ENCODE results near the gene ERGIC2. TPM values are rescaled to one million over a fixed set of nuclear protein-coding genes. Genes with fewer than 3 reads are reported as not detected.

ERGIC2 gene
- total and polyA plus RNA-seq, 9 of the 15 experiments (the other 6 are each of a cell fraction or from before 2014, with no cell fraction given), result 24.1 to 180 (median 75.7) TPM

DNA sequence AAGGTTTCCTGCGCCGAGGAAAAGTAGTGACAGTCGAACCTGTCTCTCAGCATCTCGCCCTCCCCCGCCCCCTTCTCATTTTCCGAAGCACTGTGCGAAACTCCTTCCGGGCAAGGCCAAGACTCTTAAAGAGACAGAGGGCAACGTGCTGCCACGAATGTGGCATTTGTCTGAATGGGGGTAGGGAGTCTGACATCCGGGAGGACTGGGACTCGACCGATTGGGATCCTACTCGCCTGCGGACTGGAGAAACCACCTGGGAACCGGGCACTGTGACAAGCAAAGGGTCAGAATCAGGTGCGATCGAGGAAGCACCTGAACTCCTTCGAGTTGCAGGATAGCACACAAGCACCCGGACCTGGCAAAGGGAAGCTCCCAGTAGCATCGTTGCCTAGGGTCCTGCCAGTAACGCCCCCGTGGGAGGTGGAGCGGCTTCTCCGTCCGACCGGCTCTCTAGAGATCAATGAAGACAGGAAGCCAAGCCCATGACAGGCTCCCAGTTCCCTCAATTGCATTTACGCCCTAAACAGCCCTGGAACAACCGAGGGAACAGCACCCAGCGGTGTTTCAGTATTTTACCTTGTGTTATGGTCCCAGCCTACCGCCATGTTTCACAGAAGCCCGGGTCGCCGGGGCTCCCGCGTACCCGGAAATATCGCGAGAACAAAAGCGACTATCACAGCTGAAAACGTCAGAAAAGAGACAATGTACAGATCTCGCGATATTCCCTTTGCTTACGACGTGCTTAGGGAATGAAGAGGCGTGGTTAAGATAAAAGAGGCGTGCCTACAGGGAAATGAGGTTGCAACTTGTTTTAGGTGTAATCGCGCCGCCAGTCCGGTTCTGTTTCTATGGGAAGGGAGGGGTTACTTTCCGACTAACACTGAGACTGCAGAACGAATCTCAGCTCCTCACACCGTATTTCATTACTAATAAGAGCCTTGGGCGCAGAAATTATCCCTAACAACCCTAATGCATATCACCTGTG, at the start of gene ERGIC2 (continued):
- TF ChIP-seq CHCHD3 (CRISPR knock-in tag; IDR thresholded peaks at IDR 0.05) (no peak), SMC3 (conservative IDR thresholded peaks at IDR 0.05; ENCODE audit: insufficient read depth, low read depth, low read length) (no peak), DPF2 (IDR thresholded peaks at IDR 0.05) (no peak), SRF (CRISPR knock-in tag; IDR thresholded peaks at IDR 0.05) (no peak), FOXJ2 (tag; IDR thresholded peaks at IDR 0.05) (no peak), DMBX1 (CRISPR knock-in tag; IDR thresholded peaks at IDR 0.05; ENCODE audit: borderline replicate concordance) (no peak), ZNF785 (CRISPR knock-in tag; IDR thresholded peaks at IDR 0.05) (no peak), ZNF668 (CRISPR knock-in tag; IDR thresholded peaks at IDR 0.05) (no peak), FOXP1 (CRISPR knock-in tag; IDR thresholded peaks at IDR 0.05) (no peak), JUND (IDR thresholded peaks at IDR 0.05; ENCODE audit: borderline replicate concordance, low read depth, low read length) (no peak), JUND (tag; IDR thresholded peaks at IDR 0.05; ENCODE audit: borderline replicate concordance, low read depth, low read length) (no peak; the same call in 2 of the 3 replicates), SMAD4 (CRISPR knock-in tag; conservative IDR thresholded peaks at IDR 0.05) (no peak), STAT5A (IDR thresholded peaks at IDR 0.05; ENCODE audit: borderline replicate concordance, low read length) (no peak), ZNF589 (CRISPR knock-in tag; IDR thresholded peaks at IDR 0.05; ENCODE audit: low read depth) (no peak), RUNX1 (IDR thresholded peaks at IDR 0.05; ENCODE audit: low read depth) (no peak), DIDO1 (tag; IDR thresholded peaks at IDR 0.05; ENCODE audit: low read depth) (peak; percentile 72; the same call in 1 of the 2 replicates)
- TF ChIP-seq, protein P1, sequence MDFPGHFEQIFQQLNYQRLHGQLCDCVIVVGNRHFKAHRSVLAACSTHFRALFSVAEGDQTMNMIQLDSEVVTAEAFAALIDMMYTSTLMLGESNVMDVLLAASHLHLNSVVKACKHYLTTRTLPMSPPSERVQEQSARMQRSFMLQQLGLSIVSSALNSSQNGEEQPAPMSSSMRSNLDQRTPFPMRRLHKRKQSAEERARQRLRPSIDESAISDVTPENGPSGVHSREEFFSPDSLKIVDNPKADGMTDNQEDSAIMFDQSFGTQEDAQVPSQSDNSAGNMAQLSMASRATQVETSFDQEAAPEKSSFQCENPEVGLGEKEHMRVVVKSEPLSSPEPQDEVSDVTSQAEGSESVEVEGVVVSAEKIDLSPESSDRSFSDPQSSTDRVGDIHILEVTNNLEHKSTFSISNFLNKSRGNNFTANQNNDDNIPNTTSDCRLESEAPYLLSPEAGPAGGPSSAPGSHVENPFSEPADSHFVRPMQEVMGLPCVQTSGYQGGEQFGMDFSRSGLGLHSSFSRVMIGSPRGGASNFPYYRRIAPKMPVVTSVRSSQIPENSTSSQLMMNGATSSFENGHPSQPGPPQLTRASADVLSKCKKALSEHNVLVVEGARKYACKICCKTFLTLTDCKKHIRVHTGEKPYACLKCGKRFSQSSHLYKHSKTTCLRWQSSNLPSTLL (IDR thresholded peaks at IDR 0.05), result no peak
- TF ChIP-seq, protein P2, sequence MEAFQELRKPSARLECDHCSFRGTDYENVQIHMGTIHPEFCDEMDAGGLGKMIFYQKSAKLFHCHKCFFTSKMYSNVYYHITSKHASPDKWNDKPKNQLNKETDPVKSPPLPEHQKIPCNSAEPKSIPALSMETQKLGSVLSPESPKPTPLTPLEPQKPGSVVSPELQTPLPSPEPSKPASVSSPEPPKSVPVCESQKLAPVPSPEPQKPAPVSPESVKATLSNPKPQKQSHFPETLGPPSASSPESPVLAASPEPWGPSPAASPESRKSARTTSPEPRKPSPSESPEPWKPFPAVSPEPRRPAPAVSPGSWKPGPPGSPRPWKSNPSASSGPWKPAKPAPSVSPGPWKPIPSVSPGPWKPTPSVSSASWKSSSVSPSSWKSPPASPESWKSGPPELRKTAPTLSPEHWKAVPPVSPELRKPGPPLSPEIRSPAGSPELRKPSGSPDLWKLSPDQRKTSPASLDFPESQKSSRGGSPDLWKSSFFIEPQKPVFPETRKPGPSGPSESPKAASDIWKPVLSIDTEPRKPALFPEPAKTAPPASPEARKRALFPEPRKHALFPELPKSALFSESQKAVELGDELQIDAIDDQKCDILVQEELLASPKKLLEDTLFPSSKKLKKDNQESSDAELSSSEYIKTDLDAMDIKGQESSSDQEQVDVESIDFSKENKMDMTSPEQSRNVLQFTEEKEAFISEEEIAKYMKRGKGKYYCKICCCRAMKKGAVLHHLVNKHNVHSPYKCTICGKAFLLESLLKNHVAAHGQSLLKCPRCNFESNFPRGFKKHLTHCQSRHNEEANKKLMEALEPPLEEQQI (IDR thresholded peaks at IDR 0.05), result no peak
- TF ChIP-seq, protein P3, sequence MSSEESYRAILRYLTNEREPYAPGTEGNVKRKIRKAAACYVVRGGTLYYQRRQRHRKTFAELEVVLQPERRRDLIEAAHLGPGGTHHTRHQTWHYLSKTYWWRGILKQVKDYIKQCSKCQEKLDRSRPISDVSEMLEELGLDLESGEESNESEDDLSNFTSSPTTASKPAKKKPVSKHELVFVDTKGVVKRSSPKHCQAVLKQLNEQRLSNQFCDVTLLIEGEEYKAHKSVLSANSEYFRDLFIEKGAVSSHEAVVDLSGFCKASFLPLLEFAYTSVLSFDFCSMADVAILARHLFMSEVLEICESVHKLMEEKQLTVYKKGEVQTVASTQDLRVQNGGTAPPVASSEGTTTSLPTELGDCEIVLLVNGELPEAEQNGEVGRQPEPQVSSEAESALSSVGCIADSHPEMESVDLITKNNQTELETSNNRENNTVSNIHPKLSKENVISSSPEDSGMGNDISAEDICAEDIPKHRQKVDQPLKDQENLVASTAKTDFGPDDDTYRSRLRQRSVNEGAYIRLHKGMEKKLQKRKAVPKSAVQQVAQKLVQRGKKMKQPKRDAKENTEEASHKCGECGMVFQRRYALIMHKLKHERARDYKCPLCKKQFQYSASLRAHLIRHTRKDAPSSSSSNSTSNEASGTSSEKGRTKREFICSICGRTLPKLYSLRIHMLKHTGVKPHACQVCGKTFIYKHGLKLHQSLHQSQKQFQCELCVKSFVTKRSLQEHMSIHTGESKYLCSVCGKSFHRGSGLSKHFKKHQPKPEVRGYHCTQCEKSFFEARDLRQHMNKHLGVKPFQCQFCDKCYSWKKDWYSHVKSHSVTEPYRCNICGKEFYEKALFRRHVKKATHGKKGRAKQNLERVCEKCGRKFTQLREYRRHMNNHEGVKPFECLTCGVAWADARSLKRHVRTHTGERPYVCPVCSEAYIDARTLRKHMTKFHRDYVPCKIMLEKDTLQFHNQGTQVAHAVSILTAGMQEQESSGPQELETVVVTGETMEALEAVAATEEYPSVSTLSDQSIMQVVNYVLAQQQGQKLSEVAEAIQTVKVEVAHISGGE (CRISPR knock-in tag; IDR thresholded peaks at IDR 0.05), result no peak; a peak in 1 of 6 replicates
